Inferior parietal cortex (tissue), 1 donor: ENCODE measurements around the gene LRRC8E.
"Not testable (repeated sequence)": the region's sequence is repeated elsewhere in the genome, so short reads cannot be mapped to it uniquely, and the experiment has no call there.

Experiments used
- DNase-seq: peaks from one replicate; pipeline ENCODE4 v3.0.0-alpha.2; 2016; ENCODE audit errors: extremely low spot score

LRRC8E gene

GRCh38 chr19:7908742-7909461 is 20.6 kb downstream of the LRRC8E start:
- DNase-seq, result no peak

- DNase-seq, result no peak
These were observed 21.3 kb downstream of the LRRC8E start for GRCh38 chr19:7909471-7910067.

- no peak for DNase-seq
These were observed 22.2 kb downstream of the LRRC8E start for GRCh38 chr19:7910321-7911161.

- no peak for DNase-seq
These were observed 23.3 kb downstream of the LRRC8E start for GRCh38 chr19:7911508-7912143.

- no peak for DNase-seq
These were observed 23.9 kb downstream of the LRRC8E start for GRCh38 chr19:7912144-7912696.

GRCh38 chr19:7912697-7913564 is 24.6 kb downstream of the LRRC8E start:
- no peak for DNase-seq

GRCh38 chr19:7913652-7914051 is 25.3 kb downstream of the LRRC8E start:
- no peak for DNase-seq

GRCh38 chr19:7914099-7914498 is 25.8 kb downstream of the LRRC8E start:
- DNase-seq, result no peak

- no peak for DNase-seq
These were observed 26.3 kb downstream of the LRRC8E start, which contains the start of gene TGFBR3L for GRCh38 chr19:7914598-7915045. TSS of gene TGFBR3L (plus strand) at chr19:7914830.

GRCh38 chr19:7915250-7916102 is 27.2 kb downstream of the LRRC8E start:
- no peak for DNase-seq

GRCh38 chr19:7916103-7916954 is 28.0 kb downstream of the LRRC8E start:
- DNase-seq, result no peak

- no peak for DNase-seq
These were observed 28.6 kb downstream of the LRRC8E start for GRCh38 chr19:7916955-7917266.

GRCh38 chr19:7917267-7918061 is 29.2 kb downstream of the LRRC8E start:
- no peak for DNase-seq

GRCh38 chr19:7918062-7918614 is 29.8 kb downstream of the LRRC8E start:
- not testable (repeated sequence) for DNase-seq

- DNase-seq, result no peak
These were observed 30.5 kb downstream of the LRRC8E start for GRCh38 chr19:7918615-7919421.

- peak; percentile 90 for DNase-seq
These were observed 31.6 kb downstream of the LRRC8E start, which contains the start of gene SNAPC2 for GRCh38 chr19:7919610-7920518. TSS of gene SNAPC2 (plus strand) at chr19:7920338. CDS start at chr19:7920367, 29 bp downstream.
